GM19455 (cell line): ENCODE data around the gene GPC6.

Source experiments
- ATAC-seq: cut with Tn5 transposase; IDR thresholded peaks from one replicate; pipeline ENCODE4 v1.9.1; 2021; ENCODE audit not compliant: unreplicated experiment

Gene GPC6

DNA sequence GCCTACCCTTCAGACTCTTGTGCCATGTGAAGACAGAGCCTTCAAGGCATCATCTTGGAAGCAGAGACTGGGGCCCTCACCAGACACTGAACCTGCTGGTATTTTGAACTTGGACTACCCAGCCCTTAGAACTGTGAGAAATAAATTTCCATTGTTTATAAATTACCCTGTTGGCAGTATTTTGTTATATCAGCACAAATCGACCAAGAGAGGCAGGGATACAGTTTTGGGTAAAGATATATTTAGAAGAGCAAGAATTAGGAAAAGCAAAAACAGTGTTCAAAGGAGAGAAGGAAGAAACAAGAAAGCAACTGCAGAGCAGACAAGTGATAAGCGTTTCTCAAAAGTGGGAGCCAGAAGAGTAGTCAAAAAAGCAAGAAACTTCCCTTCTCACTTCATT, 652.1 kb downstream of the GPC6 start:
- no peak for ATAC-seq

DNA sequence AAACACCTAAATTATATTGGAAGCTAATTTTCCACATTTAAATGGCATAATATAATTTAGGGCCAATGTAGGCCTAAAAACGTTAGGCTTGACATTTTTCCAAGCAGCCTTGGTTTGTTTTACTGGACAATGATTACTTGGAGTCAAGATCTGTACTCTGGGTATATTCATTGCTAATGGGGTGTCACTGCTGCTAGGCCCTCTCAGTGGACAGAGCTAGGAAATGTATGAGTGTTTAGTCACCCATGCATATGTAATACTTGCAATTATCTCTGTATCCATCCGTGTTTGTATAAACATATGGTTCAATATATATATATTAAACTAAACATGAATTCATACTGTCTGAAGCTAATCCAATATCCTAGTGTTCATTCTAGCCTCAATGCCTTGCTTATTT, 654.8 kb downstream of the GPC6 start:
- ATAC-seq: no peak

DNA sequence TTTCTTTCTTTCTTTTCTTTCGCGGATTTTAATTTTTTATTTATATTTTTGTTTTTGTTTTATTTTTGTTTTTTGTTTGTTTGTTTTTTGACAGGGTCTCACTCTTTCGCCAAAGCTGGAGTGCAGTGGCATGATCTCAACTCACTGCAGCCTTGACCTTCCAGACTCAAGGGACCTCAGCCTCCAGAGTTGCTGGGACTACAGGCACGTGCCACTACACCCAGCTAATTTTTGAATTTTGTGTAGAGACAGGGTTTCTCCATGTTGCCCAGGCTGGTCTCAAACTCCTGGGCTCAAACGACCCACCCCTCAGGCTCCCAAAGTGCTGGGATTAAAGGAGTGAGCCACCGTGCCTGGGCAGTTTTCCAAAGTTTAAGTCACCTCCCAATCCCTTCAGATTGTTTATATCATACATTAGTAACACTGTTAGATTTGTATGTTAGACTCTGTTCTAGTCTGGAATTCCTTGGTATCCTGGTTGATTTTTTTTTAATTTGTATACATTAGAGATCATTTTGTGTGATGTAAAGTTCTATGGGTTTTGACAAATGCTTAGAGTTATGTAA, 655.6 kb downstream of the GPC6 start:
- ATAC-seq: no peak

DNA sequence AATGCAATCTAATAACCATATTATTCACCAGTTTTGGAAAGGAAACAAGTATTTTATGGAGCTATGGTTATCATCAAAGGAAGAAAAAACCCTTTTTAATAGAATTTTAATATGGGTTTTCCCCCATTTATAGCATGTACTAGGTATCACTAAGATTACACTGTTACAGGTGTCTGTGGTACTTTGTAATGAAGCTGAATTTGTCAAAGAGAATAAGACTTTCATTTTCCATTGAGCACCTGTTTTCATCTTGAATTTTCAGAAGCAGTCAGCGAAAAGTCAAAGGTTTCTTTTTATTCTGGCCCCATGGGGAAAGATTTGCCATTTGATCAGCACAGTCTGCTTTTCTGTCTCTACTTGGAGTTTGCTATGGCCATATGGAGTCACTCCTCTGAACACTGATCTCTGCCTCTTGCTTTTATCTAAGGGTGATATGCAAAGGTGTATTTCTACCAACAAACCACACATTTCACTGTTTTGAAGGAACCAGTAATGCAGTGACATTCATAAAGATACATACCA, 662.9 kb downstream of the GPC6 start:
- ATAC-seq: no peak

DNA sequence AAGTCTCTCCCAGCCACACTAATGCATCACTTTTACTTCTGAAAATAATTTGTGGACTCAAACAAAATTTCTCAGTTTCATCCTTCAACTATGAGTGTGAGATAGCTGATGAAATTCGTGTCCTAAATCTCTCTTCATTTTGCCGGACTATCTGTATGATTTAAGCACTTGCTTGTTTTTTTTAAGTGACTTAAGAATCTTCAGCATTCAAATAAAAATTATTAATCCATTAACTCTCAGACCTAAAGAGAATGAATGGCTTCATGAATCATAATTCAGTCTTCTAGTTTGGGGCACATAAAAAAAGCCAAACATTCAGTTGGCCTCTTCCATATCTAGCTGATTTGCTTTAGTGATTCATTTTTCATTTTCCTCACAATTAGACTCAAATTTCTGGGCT, 673.4 kb downstream of the GPC6 start:
- no peak for ATAC-seq

DNA sequence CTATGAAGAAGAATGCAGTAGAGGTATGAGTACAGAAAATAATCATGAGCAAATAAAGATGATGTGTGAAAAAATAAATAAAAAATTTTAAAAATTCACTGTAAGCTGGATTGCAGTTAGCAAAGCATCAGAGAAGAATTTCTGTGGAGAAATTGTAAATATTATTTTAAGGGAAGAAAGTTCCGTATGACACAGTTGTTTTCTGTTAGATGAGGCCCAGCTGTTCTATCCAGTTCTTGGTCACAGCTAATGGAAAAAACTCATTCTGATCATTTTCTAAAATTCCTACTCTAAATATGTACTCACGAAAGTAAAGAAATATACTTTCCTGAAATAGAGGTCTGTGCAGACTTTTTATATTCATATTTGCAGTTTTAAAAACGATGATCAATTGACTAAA, 674.1 kb downstream of the GPC6 start:
- ATAC-seq: no peak

DNA sequence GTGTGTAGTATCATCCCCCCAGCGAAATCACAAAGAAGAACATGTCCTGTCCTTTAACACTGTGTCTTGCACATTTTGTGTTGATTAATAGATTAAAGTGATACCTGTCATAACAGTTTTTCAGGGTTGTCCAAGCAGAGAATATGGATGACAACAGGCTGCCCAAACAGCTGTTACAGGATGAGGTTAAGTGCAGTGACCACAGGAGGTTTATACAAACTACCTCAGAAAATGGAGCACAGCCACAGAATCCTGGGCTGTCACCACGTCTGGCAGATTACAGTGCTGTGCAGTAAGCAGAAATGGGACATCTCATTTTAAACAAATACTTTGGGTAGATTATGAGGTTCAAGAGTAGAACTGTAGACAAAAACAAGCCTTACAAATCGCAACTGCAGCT, 677.3 kb downstream of the GPC6 start:
- no peak for ATAC-seq

DNA sequence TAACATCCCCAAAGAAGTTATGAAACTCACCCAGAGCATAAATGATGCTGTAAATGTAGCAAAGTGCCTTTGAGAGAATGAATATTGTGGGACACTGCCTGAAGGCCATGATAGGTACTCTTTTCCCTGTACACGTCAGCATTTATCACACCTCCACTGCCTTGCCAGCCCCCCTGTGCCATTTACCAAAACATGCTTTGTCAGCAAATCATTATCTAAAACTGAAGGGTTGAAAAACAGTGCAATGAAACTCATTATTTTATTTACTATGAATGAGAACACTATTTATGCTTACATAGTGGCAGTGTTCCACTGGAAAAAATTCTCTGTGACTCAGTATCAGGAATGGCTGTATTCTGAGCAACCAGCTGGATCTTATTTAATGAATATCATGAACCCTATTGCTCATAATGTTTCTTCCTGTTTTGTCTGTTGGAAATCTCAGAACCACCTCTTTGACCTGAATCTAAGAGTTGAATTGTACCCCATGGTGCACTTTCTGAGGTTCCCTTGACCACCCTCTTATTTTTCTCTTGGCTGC, 688.7 kb downstream of the GPC6 start:
- ATAC-seq: no peak

DNA sequence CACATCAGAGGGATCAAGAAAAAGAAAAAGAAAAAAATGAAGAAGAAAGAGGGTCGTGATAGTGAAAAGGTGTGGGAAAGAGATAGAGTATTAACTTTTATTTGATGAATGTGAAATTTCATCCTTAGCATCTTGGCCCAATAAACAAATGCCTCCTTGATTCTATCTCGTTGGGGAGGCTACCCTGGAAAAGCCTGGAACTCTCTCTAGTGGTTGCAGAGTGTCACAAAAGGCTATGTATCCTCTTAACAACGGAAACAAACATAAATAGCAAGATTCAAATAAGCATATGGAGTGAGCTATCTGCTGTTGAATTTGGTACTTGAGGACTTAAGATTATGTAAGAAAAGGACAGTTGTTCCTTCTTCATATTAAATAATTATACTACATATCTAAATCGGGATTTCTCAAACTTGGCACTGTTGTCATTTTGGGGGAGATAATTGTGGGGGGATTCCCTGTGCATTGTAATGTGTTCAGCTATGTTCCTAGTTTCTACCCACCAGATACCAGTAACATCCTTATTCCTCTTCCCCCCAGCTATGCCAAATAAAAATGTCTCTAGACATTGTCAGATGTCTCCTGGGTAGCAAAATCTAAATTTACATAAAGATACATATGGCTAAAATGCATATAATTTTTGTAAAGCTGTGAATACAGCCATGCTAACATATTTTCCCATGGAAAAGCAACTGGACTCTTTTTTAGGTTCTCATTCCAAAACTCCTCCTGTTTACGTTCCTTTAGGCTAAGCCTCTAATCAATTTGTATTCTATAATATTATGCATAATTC, 695.7 kb downstream of the GPC6 start:
- ATAC-seq: no peak

DNA sequence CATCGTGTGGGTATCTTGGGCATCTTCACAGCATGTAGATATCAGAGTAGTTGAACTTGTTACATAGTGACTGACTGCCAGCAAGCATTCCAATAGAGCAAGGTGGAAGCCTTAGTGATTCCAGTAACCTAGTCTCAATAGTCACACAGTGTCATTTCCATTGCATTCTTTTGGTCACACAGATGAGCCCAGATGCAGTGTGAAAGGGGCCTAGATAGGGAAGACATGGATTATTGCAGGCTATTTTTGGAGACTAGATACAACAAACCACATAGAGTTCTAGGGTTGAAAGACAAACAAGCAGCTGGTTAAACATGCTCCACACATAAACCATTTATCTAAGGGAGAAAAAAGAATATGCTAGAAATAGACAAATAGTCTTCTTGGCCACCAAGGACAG, 699.4 kb downstream of the GPC6 start:
- ATAC-seq: no peak

DNA sequence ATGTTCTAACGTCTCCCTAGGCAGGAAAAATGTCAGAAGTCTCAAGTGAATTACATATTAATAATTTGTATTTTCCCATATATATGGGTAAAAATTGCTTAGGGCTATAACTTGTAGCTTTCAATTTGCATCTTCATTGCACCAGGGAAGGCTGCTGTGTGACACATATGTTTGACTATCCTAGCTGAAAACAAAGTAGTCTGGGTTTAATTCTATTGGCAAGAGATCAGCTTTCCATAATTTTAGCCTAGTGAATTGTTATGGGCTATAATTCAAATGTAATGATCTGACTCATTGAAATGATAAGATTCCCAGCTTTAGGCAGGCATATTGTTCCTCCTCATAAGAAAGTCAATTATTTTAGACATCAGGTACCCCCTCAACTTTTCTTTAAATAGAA, 699.8 kb downstream of the GPC6 start:
- no peak for ATAC-seq

DNA sequence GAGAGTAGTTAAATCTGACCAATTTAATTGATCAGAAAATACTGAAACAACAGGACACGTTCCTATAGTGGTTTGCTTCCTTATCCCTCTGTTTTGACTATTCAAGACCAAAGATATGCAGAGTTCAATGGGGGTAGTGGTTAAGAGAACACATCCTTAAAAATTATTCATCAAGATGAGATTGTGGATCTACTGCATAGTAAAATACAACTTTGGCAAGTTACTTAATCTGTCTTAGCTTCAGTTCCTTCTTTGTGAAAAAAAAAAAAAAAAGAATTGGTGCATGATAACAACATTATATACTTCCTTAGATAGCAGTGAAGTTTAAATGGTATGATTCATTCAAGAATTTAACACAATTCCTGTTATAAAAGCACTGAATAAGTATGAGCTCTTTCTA, 700.8 kb downstream of the GPC6 start:
- ATAC-seq: no peak

DNA sequence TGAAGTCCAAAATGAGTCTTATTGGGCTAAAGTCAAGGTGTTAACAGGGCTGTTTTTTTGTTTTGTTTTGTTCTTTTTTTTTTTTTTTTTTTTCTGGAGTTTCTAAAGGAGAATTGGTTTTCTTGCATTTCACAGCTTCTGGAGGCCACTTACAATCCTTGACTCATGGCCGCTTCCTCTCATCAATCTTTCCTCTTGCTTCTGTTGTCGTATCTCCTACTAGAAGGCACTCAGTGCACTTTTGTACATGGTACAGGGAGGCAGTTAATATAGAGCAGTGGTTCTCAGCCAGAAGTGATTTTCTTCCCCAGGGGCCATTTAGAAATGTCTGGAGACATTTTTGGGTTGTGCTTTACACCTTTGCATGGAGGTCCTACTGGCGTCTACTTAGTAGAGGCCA, 706.3 kb downstream of the GPC6 start:
- ATAC-seq: no peak

DNA sequence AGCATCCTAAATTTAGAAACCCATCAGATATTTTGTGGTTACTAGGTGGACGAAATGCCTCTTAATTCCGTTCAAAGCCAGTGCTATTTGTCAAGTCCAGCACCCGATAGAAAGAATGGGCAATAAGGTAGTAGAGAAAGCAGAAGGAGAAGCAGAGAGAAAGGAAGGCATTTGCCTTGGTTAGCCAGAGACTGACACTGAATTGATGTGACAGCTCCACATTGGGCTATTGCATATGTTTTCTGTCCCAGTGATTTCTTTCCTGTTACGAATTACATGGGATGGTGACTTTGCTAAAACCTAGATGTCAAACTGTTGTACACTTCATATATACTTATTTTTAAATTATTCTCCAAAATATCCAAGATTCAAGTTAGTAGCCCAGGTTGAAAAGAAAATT, 710.3 kb downstream of the GPC6 start:
- ATAC-seq: no peak

DNA sequence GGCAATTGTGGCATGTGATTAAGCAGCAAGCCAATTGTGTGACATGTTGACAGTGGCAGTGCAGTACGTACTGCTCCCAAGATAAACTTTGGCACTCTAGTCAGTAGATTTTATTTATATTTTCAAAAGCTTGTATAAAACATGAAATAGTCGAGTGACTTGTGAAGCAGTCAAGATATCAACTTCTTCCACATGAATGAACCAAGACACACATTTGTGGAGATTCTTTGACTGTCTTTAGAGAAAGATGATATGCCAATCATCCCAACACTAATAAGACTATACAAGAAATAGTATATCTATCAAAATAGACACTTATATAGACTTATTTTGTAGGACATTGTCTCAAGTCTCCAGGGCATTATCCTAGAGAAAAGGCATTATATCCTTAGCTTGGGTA, 714.8 kb downstream of the GPC6 start:
- no peak for ATAC-seq

DNA sequence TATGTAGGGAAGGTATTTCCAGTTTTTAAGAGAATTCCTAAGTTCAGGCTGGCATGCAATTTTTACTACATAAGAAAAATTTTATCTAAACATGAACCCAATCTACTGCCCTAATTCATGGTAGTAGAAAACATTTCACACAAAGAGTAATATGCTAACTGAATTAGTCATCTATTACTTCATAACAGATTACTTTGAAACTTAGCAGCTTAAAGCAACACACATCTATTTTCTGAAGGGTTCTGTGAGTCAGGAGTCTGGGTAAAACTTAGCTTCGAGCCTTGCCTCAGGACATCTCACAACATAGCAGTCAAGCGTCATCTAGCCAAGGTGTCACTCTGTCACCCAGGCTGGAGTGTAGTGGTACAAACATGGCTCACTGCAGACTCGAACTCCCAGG, 715.4 kb downstream of the GPC6 start:
- no peak for ATAC-seq

DNA sequence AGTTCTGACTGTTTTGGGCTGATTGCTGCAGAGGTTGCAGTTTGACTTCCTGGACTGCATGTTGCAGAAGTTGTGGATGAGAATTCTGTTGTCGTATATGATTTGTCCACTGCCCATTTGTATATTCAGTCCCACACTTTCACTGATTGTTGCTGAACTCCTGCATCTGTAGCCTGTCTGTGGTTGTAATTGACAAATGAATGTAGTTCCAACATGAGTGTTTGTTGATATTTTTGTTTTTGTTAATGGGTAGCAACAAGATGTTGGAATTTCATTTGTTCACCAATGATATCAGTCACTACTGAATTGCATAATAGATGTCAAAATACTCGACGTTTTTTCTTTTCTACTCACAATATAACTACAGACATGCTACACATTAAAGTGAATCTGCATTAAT, 719.0 kb downstream of the GPC6 start:
- no peak for ATAC-seq

DNA sequence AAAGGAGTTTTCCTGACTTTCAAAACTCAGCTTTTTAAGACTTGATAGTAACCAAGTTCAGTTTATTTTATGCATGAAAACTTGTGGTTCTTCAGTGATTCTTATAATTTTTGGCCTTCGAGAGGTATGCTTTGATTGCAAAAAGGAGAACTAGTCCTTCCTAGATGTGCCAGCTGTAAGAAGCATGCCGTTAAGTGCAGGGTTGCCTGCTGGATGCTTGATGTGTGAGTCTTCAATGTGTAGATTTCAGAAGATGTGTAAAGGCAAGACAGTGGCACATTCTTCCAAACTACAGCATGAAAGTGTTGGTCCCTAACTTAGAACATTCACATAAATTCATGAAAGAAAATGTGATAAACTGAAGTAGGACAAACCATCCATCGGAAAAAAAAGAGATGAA, 720.4 kb downstream of the GPC6 start:
- no peak for ATAC-seq

DNA sequence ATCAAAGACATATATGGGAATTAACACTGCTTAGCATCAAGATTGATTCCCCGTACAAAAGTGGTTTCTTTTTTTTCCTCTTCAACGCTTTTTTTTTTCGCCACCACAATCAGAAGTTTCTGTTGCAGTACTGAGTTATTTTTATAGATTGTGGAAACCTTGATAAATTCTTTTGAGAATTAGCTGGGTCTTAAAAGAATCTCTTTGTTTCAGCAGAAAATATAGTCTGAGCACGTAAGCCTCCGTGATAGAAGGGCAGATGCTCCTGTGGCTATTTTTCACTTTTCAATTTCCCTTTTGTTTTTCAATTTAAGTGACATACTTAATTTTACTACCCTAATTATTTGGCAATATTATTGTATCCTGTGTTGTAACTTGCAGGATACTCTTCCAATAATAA, 721.0 kb downstream of the GPC6 start:
- no peak for ATAC-seq

DNA sequence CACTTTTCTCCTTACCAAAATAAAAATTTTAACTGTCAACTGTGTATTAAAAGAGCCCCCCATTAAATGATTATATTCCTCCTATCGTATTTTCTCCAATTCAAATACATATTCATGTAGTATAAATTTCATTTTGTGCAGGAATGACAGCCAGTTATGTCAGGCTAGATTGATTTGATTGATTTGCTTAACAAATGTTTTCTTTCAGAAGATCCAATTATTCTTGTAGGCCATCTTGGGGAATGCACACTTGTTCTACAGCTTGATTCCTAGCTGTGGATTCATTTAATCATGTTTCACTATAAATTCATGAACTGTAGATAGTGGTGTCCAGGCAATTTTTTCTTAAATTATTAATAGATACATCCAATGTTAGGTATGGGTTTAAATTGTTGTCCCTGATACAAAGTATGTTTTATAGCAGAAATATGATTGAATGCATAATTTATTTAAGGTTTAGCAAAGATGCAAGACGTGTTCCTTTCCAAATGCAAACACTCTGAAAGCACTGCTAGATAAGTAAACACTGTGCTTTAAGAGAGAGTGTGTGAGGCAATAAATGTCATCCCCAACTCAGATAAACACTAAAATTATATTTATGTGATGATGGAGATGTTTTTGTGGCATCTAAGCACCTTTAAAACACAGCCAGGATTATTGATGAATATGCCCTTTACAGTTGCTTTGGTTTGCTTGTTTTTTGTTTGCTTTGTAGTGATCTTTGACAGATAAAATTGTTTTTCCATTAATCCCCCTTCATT, 721.7 kb downstream of the GPC6 start:
- no peak for ATAC-seq

DNA sequence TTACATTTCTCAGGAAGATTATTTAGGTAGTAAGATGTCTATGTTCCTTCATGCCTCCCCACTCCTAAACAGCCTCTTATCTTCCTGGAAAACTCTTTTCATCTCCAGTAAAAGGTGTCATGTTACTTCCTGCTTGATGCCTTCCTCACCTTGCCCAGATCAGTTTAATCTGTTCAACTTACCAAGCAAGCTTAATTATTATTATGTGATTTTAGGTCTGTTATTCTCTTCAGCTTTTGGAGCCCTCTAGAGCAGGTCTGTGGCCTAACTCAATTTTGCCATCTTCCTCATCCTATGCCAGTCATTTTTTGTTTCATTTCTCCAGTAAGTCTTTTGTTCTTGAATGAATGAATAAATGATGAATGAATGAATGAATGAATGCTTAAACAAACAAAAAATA, 724.5 kb downstream of the GPC6 start:
- no peak for ATAC-seq

DNA sequence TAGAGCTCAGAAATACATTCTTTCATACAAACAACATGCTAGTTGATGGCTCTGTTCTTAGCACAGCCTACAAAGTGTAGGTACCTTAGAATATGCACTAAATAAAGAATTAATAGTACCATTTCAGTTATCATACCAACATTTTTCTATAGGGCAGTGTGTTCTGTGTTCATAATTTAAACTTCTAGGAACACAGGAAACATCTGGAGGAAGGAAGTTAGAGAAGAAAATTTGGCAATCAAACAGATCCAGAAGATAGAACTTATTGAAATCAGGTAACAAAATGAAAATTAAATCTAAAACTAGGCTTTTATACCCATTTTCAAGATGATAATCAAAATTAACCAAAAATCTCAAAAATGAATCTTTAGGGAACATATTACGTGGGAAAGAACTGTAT, 725.3 kb downstream of the GPC6 start:
- ATAC-seq: no peak
